AG09309 (cell line): ENCODE results near the gene ANKRD65.

Experiments
- DNase-seq: peaks from one replicate; pipeline ENCODE4 v3.0.0-alpha.2; 2010; ENCODE audit warnings: low read depth
- H3K4me3 ChIP-seq: 2 replicates; pipeline ENCODE4 v1.5.1; 2011; ENCODE audit warnings: mild to moderate bottlenecking, low read depth, low read length, moderate library complexity; ENCODE audit not compliant: control insufficient read depth
- TF ChIP-seq, protein P1 (sequence below): IDR thresholded peaks from 2 replicates; pipeline ENCODE4 v1.5.1; 2011; ENCODE audit warnings: mild to moderate bottlenecking, low read depth, low read length, inconsistent platforms; ENCODE audit not compliant: insufficient read depth, control insufficient read depth; ENCODE audit errors: missing control alignments

The ANKRD65 gene

DNA sequence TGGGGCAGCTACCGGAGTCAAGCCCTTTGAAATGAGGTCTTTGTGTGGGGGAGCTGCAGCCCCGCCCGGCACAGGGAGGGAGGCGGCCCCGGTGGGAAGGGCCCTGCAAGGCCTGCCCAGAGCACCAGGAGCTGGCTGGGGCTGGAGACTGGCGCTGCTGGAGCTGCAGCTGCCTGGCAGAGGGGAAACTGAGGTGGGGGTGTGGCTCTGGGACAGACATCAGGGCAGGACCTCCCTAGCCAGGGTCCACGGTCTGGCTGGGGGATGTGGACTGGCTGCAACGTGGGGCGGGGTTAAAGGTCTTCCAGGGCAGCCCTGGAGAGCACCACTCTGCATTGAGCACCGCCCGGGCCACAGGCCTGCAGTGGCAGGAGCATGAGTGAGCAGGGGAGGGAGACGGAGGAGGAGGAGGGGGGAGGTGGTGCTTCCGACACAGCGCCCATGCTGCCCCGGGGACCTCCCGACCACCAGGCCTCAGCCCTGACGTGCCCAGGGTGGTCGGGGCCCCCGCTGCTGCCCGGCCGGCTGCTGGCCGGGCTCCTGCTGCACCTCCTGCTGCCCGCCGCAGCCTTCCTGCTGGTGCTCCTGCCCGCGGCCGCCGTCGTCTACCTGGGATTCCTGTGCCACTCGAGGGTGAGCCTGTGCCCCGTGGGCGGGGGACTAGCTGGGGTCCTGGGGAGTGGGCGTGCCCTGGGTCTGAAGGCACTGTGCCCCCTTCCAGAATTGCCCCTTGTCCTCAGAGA is 4.8 kb upstream of the ANKRD65 start:
- DNase-seq: no peak
- TF ChIP-seq, protein P1, sequence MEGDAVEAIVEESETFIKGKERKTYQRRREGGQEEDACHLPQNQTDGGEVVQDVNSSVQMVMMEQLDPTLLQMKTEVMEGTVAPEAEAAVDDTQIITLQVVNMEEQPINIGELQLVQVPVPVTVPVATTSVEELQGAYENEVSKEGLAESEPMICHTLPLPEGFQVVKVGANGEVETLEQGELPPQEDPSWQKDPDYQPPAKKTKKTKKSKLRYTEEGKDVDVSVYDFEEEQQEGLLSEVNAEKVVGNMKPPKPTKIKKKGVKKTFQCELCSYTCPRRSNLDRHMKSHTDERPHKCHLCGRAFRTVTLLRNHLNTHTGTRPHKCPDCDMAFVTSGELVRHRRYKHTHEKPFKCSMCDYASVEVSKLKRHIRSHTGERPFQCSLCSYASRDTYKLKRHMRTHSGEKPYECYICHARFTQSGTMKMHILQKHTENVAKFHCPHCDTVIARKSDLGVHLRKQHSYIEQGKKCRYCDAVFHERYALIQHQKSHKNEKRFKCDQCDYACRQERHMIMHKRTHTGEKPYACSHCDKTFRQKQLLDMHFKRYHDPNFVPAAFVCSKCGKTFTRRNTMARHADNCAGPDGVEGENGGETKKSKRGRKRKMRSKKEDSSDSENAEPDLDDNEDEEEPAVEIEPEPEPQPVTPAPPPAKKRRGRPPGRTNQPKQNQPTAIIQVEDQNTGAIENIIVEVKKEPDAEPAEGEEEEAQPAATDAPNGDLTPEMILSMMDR: no peak
- no peak overlapping the region for H3K4me3 ChIP-seq

DNA sequence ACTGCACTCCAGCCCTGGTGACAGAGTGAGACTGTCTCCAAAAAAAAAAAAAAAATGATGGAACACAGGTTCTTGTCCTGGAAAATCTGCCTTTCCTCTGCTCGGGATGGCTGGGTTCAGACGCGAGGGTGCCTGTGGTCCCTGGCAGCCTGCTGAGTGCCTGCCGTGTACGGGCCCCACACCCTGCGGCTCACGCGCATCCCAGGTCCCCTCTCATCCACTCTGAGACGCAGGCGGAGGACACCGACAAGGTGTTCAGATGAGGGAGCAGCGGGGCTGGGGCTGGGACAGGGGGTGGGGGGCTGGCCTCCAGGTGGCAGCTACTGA is 4.3 kb upstream of the ANKRD65 start:
- no peak overlapping the region for H3K4me3 ChIP-seq
- TF ChIP-seq, protein P1: no peak
- DNase-seq: no peak

DNA sequence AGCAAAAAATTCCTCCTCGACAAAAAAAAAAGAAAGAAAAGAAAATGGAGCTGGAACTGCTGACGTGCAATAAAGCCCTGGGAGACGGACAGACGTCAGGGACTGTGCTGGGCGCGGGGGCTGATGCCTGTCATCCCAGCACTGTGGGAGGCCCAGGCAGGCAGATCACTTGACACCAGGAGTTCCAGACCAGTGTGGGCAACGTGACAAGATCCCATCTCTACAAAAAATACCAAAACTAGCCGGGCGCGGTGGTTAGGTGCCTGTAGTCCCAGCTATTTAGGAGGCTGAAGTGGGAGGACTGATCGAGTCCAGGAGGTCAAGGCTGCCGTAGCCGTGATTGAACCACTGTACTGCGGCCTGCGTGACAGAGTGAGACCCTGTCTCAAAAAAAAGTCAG is 3.6 kb upstream of the ANKRD65 start:
- TF ChIP-seq, protein P1: no peak
- DNase-seq: no peak
- H3K4me3 ChIP-seq: no peak overlapping the region

DNA sequence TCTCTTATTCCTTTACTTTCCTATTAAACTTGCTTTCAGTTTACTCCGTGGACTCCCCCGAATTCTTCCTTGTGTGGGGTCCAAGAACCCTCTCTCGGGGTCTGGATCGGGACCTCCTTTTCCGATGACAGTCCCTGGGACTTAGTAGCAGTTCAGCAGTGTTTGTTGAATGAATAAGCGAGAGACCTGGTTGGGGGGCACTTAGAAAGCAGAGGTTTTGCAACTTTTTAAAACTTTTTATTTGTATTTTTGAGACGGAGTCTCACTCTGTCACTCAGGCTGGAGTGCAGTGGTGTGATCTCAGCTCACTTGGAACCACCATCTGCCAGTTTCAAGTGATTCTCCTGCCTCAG is 2.1 kb upstream of the ANKRD65 start:
- TF ChIP-seq, protein P1: no peak
- DNase-seq: no peak
- H3K4me3 ChIP-seq: no peak overlapping the region

DNA sequence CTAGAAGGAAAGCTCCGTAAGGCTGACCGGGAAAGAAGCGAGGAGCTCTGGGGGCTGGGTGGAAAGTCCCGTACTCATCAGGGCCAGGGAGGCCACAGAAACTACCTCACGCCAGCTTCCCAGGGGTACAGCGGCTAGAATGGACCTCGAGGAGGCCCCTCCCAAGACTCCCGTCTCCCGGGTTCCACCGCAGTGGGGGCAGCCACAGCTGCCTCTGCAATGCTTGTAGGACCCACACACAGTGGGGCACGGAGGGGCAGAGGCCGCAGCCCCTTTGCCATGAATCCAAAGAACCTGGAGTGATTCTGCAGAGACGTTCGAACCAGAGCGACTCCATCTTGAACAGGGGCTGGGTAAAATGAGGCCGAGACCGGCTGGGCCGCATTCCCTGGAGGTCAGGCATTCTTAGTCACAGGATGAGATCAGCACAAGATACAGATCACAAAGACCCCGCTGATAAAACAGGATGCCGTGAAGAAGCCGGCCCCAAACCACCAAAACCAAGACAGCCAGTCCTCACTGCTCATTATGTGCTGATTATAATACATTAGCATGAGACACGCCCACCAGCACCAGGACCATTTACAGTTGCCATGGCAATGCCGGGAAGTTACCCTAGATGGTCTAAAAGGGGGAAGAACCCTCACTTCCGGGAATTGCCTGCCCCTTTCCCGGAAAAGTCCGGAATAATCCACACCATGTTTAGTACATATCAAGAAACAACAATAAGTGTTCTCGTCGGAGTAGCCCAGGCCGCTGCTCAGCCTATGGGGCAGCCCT is 1.6 kb upstream of the ANKRD65 start:
- TF ChIP-seq, protein P1: no peak
- no peak overlapping the region for H3K4me3 ChIP-seq
- DNase-seq: no peak

DNA sequence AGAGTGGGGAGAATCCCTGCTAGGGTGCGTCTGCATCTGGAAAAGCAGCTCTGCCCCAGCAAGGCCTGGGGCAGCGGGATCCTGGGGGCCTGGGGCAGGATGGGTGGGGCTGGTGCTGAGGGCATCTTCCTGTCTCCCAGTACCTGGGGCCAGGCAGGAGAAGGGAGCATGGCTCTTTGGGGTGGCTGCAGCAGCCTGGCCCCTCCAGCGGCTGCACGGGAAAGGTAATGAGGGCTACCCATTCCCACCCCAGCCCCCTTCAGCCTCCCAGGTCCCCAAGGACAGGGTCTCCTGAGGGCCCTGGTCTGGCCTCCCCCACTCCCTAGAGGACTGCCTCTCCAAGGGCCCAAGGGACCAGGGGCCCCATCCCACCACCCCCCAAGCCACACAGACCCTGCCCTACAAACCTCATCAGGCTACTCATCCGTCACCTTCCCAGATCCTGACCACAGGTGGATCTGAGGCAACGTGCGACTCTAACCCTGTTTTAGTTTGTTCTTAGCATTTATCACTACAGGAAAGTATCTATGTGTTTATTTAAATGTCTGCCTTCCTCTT is 910 bp upstream of the ANKRD65 start:
- TF ChIP-seq, protein P1: no peak
- no peak for DNase-seq
- H3K4me3 ChIP-seq: no peak overlapping the region
